Endodermal cell (in vitro differentiated cells): ENCODE measurements around the gene PSMD1. TPM values are rescaled to one million over a fixed set of nuclear protein-coding genes. Genes with fewer than 3 reads are reported as not detected.

ENCODE experiments used
- DNase-seq: peaks from one replicate; pipeline ENCODE4 v3.0.0-alpha.2; 2017
- H3K27ac ChIP-seq: 2 replicates; pipeline ENCODE4 v1.5.1; 2013; ENCODE audit warnings: mild to moderate bottlenecking, low read depth, low read length, moderate library complexity
- H3K27me3 ChIP-seq: 2 replicates; pipeline ENCODE4 v1.6.1; 2013; ENCODE audit warnings: mild to moderate bottlenecking, low read length, moderate library complexity; ENCODE audit not compliant: insufficient read depth, control insufficient read depth, poor library complexity, severe bottlenecking
- H3K36me3 ChIP-seq: 2 replicates; pipeline ENCODE4 v1.7.0; 2013; ENCODE audit warnings: mild to moderate bottlenecking, low read length, moderate library complexity; ENCODE audit not compliant: control insufficient read depth, insufficient read depth
- H3K4me1 ChIP-seq: one replicate; pipeline ENCODE4 v1.7.0; 2013; ENCODE audit warnings: low read length; ENCODE audit not compliant: control insufficient read depth, insufficient read depth
- H3K4me3 ChIP-seq: 2 replicates; pipeline ENCODE4 v1.5.1; 2013; ENCODE audit warnings: mild to moderate bottlenecking, low read length, moderate library complexity
- H3K9ac ChIP-seq: 2 replicates; pipeline ENCODE4 v1.6.1; 2013; ENCODE audit warnings: mild to moderate bottlenecking, low read length, moderate library complexity; ENCODE audit not compliant: poor library complexity, severe bottlenecking; ENCODE audit errors: extremely low read depth
- H3K9me3 ChIP-seq: 2 replicates; pipeline ENCODE4 v1.6.1; 2013; ENCODE audit warnings: mild to moderate bottlenecking, low read length, moderate library complexity; ENCODE audit not compliant: control insufficient read depth
- H3K27ac Mint-ChIP-seq: 2 replicates; pipeline ENCODE4 v1.8.0; 2020; ENCODE audit warnings: mixed read lengths
- H3K27me3 Mint-ChIP-seq: 2 replicates; pipeline ENCODE4 v1.8.0; 2021; ENCODE audit warnings: mild to moderate bottlenecking, mixed read lengths; ENCODE audit not compliant: insufficient read depth
- H3K36me3 Mint-ChIP-seq: 2 replicates; pipeline ENCODE4 v1.8.0; 2020; ENCODE audit warnings: low read depth, mixed read lengths
- H3K4me1 Mint-ChIP-seq: 2 replicates; pipeline ENCODE4 v1.8.0; 2020; ENCODE audit warnings: mixed read lengths
- H3K4me3 Mint-ChIP-seq: 2 replicates; pipeline ENCODE4 v1.8.0; 2020; ENCODE audit warnings: mild to moderate bottlenecking, moderate library complexity, mixed read lengths
- H3K9me3 Mint-ChIP-seq: 2 replicates; pipeline ENCODE4 v1.8.0; 2020; ENCODE audit warnings: mild to moderate bottlenecking, mixed read lengths
- WGBS, 2 experiments: methylation state at CpG; one replicate each; pipeline versions ENCODE4 v1.1.5 to v1.1.7; 2013; ENCODE audit warnings: missing lambda C conversion rate in 2 of 2, mixed read lengths in 1 of 2; ENCODE audit not compliant: insufficient coverage in 1 of 2, insufficient read length in 1 of 2; 5-methylcytosine and 5-hydroxymethylcytosine counted together
- total RNA-seq, 2 donors: library from RNA; stranded (reverse); fragmentation: NEBNext Ultra II Directional in 1 of 2; extraction: Animal tissue kit (Norgen Biotek cat#: 25700) in 1 of 2; gene quantifications; 2 replicates in 1 of 2; 3 replicates in 1 of 2; pipeline ENCODE4 v1.2.1, GENCODE V29; 2021
- TF ChIP-seq, protein P1 (sequence below): fragments of 200-600 bp; sonication (generic); conservative IDR thresholded peaks from 2 replicates; pipeline ENCODE4 v1.5.0; 2021; ENCODE audit warnings: antibody characterized with exemption, mild to moderate bottlenecking

Gene PSMD1
- total RNA-seq, 2 donors from 2014 or later: 148 to 158 TPM

DNA sequence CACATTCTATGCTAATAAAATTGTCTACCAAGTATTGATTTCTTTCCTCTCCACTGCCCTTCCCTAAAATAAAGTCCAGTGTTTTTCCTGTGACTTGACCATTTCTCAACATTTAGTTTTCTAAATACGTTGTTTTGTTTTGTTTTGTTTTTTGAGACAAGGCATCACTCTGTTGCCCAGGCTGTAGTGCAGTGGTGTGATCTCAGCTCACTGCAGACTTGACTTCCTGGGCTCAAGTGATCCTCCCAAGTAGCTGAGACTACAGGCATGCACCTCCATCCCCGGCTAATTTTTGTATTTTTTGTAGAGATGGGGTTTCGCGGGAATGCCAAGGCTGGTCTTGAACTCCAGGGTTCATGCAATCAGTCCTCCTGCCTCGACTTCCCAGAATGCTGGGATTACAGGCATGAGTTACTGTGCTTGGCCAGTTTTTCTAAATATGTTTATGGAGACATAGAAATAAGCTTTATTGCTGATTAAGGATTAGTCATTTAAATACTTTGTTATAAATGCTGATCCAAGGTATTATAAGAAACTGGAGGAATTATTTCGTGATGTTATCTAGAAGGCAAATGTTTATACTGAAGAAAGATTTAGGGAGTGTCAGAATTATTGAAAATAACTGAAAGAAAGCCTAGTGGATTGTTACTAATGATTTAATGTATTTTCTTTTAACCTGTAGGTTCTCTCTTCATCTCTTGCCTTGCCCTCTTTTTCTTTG, 73.8 kb downstream of the PSMD1 start:
- no peak overlapping the region for H3K27ac Mint-ChIP-seq
- H3K9me3 Mint-ChIP-seq: no peaks in the 10 kb centered on the region

DNA sequence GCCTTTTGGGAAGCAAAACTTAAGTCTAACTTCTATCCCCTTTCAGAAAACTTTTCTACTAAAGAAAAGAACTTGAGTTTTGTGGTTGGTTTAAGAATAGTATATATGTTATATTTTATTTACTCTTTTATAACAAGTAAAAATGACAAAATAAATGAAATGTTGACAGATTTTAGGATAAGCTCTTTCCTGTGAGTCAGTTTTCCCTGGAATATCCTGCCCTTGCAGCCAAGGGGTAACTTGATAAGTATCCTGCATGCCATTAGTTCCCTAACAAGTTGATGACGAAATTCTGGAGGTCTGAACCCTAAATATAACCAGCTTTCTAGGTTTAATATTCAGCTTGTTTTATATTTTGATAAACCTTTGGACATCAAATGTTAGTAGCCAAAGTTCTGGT, 75.5 kb downstream of the PSMD1 start:
- Mint-ChIP-seq H3K27ac (no peak overlapping the region), H3K9me3 (no peaks in the 10 kb centered on the region), H3K27me3 (no peaks in the 10 kb centered on the region), H3K4me3 (no peak overlapping the region), H3K4me1 (no peaks in the 10 kb centered on the region), H3K36me3 (peaks cover 2% of the 10 kb centered on the region)
- H3K4me3 ChIP-seq: no peak overlapping the region
- H3K27me3 ChIP-seq: no peaks in the 10 kb centered on the region
- peaks cover 10% of the 10 kb centered on the region for H3K36me3 ChIP-seq
- TF ChIP-seq, protein P1, sequence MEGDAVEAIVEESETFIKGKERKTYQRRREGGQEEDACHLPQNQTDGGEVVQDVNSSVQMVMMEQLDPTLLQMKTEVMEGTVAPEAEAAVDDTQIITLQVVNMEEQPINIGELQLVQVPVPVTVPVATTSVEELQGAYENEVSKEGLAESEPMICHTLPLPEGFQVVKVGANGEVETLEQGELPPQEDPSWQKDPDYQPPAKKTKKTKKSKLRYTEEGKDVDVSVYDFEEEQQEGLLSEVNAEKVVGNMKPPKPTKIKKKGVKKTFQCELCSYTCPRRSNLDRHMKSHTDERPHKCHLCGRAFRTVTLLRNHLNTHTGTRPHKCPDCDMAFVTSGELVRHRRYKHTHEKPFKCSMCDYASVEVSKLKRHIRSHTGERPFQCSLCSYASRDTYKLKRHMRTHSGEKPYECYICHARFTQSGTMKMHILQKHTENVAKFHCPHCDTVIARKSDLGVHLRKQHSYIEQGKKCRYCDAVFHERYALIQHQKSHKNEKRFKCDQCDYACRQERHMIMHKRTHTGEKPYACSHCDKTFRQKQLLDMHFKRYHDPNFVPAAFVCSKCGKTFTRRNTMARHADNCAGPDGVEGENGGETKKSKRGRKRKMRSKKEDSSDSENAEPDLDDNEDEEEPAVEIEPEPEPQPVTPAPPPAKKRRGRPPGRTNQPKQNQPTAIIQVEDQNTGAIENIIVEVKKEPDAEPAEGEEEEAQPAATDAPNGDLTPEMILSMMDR: no peak
- no peaks in the 10 kb centered on the region for H3K9me3 ChIP-seq
- 93% methylated on average over 1 of the region's 1 CpG; no CpG with 5 or more reads in 1 of the 2 experiments for WGBS, 2 experiments
- H3K27ac ChIP-seq: no peak overlapping the region
- peaks cover 3% of the 10 kb centered on the region for H3K4me1 ChIP-seq
- no peak for DNase-seq
- no peak overlapping the region for H3K9ac ChIP-seq

More for the DNA sequence above, 73.8 kb downstream of the PSMD1 start:
- Histone ChIP-seq H3K9ac (no peak overlapping the region), H3K36me3 (peaks cover 14% of the 10 kb centered on the region), H3K27ac (no peak overlapping the region), H3K27me3 (no peaks in the 10 kb centered on the region), H3K9me3 (no peaks in the 10 kb centered on the region), H3K4me1 (peaks cover 3% of the 10 kb centered on the region), H3K4me3 (no peak overlapping the region)
- Mint-ChIP-seq H3K27me3 (no peaks in the 10 kb centered on the region), H3K4me3 (no peak overlapping the region), H3K36me3 (peaks cover 3% of the 10 kb centered on the region), H3K4me1 (no peaks in the 10 kb centered on the region)
- DNase-seq: no peak
- WGBS, 2 experiments: 94 to 100% methylated on average over 2 to 6 of the region's 6 CpGs
- TF ChIP-seq, protein P1: no peak

DNA sequence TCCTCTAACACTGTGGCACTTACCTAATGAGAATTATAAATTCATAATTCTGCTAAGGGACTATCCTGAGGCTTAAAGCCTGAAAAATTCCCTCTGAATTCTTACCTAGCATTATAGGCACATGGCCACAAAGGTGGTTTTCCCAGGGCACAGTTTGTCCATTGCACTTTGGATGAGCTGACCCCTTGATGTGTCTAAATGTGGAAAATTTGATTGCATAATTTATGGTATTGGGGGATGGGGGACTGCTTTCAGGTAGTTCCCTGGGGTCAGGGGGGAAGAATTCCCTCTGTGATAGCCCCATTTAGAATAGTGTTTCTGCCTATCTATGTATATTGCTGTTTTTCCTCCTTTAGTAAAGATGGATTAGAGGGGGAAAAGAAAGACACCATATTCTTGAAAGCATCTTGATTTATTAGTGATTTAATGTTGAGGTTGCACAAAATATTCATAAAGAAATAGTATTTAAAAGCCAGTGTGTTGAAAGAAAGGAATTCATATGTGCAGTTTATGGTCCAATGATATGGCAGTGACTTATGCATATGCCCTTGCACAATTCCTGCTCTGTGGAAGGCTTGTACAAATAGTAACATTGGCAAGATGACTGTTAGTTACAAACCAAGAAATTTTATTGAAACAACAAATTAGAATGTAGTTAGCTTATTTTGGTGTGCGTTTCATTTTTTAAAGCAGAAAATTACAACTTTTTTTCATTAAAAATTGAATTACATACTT, 76.9 kb downstream of the PSMD1 start:
- Histone ChIP-seq H3K4me3 (no peak overlapping the region), H3K36me3 (peaks cover 15% of the 10 kb centered on the region), H3K27me3 (no peaks in the 10 kb centered on the region), H3K9me3 (no peaks in the 10 kb centered on the region), H3K27ac (no peak overlapping the region), H3K9ac (no peak overlapping the region), H3K4me1 (peaks cover 3% of the 10 kb centered on the region)
- no peak overlapping the region for H3K4me3 Mint-ChIP-seq
- H3K9me3 Mint-ChIP-seq: no peaks in the 10 kb centered on the region
- H3K4me1 Mint-ChIP-seq: no peaks in the 10 kb centered on the region
- TF ChIP-seq, protein P1: no peak
- WGBS, 2 experiments: 100% methylated on average over 1 of the region's 1 CpG; no CpG with 5 or more reads in 1 of the 2 experiments
- H3K36me3 Mint-ChIP-seq: peaks cover 9% of the 10 kb centered on the region
- no peak overlapping the region for H3K27ac Mint-ChIP-seq
- DNase-seq: no peak
- no peaks in the 10 kb centered on the region for H3K27me3 Mint-ChIP-seq
